ENCODE results near the gene C16orf87.
A peak's percentile ranks its signal among the peaks of the same experiment; 100 is the strongest.

Gene C16orf87

GRCh38 chr16:46753015-46753414 lies 78.0 kb downstream of the C16orf87 start:
- DNase-seq, result no peak

- no peak for DNase-seq
Observed at GRCh38 chr16:46751381-46751780, 79.6 kb downstream of the C16orf87 start.

DNA sequence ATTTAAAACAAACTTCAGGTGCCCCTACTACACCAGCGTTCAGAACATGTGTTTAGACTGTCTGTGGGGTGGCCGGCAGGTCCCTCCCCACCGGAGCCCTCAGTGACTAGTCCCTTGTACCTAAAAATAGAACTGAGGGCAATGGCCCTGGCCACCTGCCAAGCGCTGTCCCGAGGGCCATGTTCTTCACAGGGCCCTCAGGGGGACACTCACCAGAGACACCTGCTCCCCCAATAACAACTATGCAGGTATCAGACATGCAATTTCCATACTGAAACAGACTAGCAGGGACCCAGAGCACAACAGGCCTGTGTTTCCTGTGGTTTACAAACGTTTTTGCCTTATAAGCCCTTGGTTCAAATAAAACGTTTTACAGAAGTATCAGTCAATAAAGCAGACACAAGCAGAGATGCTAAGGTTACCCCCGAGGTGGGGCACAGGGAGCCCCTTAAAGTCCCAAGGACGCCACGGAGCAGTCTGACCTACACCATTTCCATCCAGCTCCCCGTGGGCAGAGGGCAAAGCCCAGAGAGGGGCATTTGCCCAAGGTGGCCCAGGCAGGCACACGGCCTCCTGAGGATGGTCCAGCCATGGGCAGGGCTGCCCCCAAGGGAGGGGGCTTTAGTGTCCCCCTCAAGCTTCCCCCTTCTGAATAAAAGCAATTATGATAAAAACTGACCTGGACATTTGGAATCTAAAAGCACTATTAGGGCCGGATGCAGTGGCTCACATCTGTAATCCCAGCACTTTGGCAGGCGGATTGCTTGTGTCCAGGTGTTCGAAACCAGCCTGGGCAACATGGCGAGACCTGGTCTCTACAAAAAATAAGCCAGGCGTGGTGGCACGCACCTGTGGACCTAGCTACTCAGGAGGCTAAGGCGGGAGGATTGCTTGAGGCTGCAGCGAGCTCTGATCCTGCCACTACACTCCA lies 81.9 kb downstream of the C16orf87 start:
- DNase-seq, result peak; percentile 66

DNA sequence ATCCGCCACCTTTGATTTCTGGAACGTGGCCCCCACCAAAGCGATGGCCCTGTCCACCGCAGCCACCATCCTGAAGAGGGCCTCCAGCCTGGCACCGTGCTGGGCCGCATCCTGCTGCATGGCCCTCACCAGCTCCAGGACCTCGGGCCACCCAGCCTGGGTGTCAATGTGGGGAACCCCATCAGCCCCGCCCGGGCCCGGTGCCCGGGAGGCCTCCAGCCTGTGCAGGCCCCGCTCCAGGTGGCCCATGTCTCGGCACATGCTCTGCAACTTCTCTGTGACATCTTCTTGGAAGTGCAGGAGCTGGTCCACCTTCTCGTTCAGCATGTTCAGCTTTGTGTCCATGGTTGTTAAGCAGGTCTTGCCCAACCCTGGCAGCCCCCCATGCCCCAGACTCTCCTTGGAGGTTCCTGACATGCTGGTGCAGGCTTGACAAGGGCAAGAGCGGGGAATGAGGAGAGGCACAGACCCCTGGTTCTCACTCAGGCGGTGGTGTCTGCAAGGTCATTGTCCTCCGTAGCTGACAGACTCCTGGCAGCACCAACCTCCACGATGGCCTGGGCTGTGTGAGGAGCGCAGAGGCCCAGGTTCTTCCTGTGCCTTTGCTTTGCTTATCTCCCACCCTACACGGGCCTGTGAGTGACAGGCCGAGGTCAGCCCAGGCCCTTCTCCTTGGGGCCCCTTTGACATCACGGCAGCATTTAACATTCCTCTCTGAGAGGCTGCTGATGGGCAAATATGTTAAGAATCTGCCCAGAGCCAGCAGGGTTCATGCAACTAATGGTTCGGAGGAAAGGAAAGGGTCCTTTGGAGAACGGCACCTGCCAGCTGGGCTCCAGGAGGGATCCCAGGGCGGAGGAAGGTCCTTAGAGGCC lies 83.0 kb downstream of the C16orf87 start, which contains the start of gene MYLK3:
TSS of gene MYLK3 (minus strand) at position 568 of the 875 bp plus-strand sequence. CDS start at position 417, 151 bp downstream.
- peak; percentile 97 for DNase-seq

- peak; percentile 98 for DNase-seq
Observed at GRCh38 chr16:46746821-46747776, 83.9 kb downstream of the C16orf87 start.
